Esophagus muscularis mucosa (tissue), 3 donors: ENCODE measurements around the gene PRKACA.

Experiments used
- POLR2AphosphoS5 ChIP-seq, 2 donors: sonication (generic); formaldehyde crosslinking; IDR thresholded peaks; one replicate each; pipeline ENCODE4 v1.6.1; 2017; ENCODE audit warnings: antibody characterized with exemption in 2 of 2
- TF ChIP-seq, protein P1 (sequence below), 3 experiments: fragments of 200-600 bp in 2 of 3; fragments of 450-650 bp in 1 of 3; sonication (generic) in 2 of 3; IDR thresholded peaks; one replicate each; pipeline ENCODE4 v1.5.1; 2017 to 2019; ENCODE audit warnings: antibody characterized with exemption in 3 of 3, mild to moderate bottlenecking in 2 of 3, moderate library complexity in 1 of 3

DNA sequence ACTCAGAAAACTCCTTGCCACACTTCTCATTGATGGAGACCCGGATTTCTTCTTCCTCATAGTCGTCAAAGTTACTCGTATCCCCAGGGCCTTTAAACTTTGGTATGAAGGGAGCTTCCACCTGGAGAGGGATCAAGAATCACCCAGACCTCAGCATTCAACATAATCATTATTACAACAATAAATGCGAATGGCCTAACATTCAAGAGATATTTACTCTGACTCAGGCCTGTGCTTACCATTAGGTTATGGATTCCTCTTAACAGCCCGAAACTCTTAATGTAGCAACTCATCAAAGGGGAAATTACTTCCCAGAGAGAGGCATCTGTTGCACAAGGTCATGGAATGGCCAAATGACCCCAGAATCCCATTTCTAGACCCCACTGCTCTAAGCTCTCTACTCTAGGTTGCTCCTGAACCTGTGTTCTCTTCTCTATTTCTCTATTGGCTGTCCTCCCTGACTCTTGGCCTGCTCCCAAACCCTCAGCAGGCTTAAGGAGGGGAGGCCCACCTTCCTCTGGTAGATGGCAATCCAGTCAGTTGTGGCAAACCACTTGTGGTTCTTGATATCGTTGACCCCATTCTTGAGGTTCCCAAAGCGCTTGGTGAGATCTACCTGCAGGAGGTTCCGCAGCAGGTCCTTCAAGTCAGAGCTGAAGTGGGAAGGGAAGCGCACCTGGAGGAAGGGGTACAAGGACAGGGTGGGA is 24.3 kb downstream of the PRKACA start:
- TF ChIP-seq, protein P1, sequence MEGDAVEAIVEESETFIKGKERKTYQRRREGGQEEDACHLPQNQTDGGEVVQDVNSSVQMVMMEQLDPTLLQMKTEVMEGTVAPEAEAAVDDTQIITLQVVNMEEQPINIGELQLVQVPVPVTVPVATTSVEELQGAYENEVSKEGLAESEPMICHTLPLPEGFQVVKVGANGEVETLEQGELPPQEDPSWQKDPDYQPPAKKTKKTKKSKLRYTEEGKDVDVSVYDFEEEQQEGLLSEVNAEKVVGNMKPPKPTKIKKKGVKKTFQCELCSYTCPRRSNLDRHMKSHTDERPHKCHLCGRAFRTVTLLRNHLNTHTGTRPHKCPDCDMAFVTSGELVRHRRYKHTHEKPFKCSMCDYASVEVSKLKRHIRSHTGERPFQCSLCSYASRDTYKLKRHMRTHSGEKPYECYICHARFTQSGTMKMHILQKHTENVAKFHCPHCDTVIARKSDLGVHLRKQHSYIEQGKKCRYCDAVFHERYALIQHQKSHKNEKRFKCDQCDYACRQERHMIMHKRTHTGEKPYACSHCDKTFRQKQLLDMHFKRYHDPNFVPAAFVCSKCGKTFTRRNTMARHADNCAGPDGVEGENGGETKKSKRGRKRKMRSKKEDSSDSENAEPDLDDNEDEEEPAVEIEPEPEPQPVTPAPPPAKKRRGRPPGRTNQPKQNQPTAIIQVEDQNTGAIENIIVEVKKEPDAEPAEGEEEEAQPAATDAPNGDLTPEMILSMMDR (IDR thresholded peaks at IDR 0.05) = no peak
- no peak for TF ChIP-seq POLR2AphosphoS5 (IDR thresholded peaks at IDR 0.05)
